HT1080 (cell line): Measurements from ENCODE around the gene FKBP10. TPM values are rescaled to one million over a fixed set of nuclear protein-coding genes. Genes with fewer than 3 reads are reported as not detected.

ENCODE experiments used
- small RNA-seq: library from RNA; depleted of rRNA; stranded (forward); fragments of <200 nt; gene quantifications from one replicate; pipeline ENCODE3, GENCODE V24; 2014
- total RNA-seq: library from RNA; depleted of rRNA; stranded (reverse); fragments of >200 nt; shearing (Covaris generic); gene quantifications from 2 replicates; pipeline ENCODE4 v1.2.3, GENCODE V29; 2014; rRNA removed

FKBP10 gene
- total RNA-seq, 1 experiment from 2014 or later, result 204 TPM

Small RNA genes within 50 kb of the gene (small RNA-seq; reads per million reads assigned to genes)
- gene AC125257.2, result not detected

Other genes starting within 250 kb of the FKBP10 start
- not detected in 2 replicates for gene KRT9, start 240.9 kb upstream of the FKBP10 start, total RNA-seq
- 0.05 TPM in 1 of 2 replicates, not detected in the other for gene KRT14, start 226.1 kb upstream of the FKBP10 start, total RNA-seq
- not detected in 2 replicates for gene KRT16, start 200.2 kb upstream of the FKBP10 start, total RNA-seq
- gene KRT17, start 188.4 kb upstream of the FKBP10 start, total RNA-seq, result 0.72 and 1.6 TPM in 2 replicates
- 78.2 and 312 TPM in 2 replicates for gene EIF1, start 124.1 kb upstream of the FKBP10 start, total RNA-seq
- not detected in 2 replicates for gene GAST, start 100.7 kb upstream of the FKBP10 start, total RNA-seq
- gene HAP1, start 78.4 kb upstream of the FKBP10 start, total RNA-seq, result 0.10 TPM in 1 of 2 replicates, not detected in the other
- gene JUP, start 26.3 kb upstream of the FKBP10 start, total RNA-seq, result 1.6 and 4.0 TPM in 2 replicates
- gene P3H4, start 1.1 kb upstream of the FKBP10 start, total RNA-seq, result 71.9 and 75.5 TPM in 2 replicates
- gene NT5C3B, start 23.2 kb downstream of the FKBP10 start, total RNA-seq, result 56.2 and 73.8 TPM in 2 replicates
- not detected in 2 replicates for gene KLHL10, start 24.8 kb downstream of the FKBP10 start, total RNA-seq
- gene KLHL11, start 52.4 kb downstream of the FKBP10 start, total RNA-seq, result 25.1 and 26.3 TPM in 2 replicates
- gene ACLY, start 105.9 kb downstream of the FKBP10 start, total RNA-seq, result 205 and 226 TPM in 2 replicates
- gene ODAD4, start 117.6 kb downstream of the FKBP10 start, total RNA-seq, result 0.10 TPM in 1 of 2 replicates, not detected in the other
- gene CNP, start 153.8 kb downstream of the FKBP10 start, total RNA-seq, result 41.7 and 66.7 TPM in 2 replicates
- gene DNAJC7, start 204.4 kb downstream of the FKBP10 start, total RNA-seq, result 133 and 150 TPM in 2 replicates
- gene NKIRAS2, start 207.1 kb downstream of the FKBP10 start, total RNA-seq, result 47.5 and 53.2 TPM in 2 replicates
- gene C17orf113, start 237.6 kb downstream of the FKBP10 start, total RNA-seq, result 0.23 TPM in 2 replicates